SK-N-SH treated with all-trans-retinoic acid at 6 μM for 48 hours (cell line): Measurements from ENCODE around the gene MYO5B.
"Not testable (repeated sequence)": the region's sequence is repeated elsewhere in the genome, so short reads cannot be mapped to it uniquely, and the experiment has no call there.

Experiments
- ATAC-seq: fragments of 200-7000 bp; cut with Tn5 transposase; 3 replicates; pipeline ENCODE4 v1.9.1; 2020; ENCODE audit warnings: mild to moderate bottlenecking, moderate library complexity
- ARNTL ChIP-seq: fragments of 450-650 bp; formaldehyde crosslinking; IDR thresholded peaks from 2 replicates; pipeline ENCODE4 v1.5.0; 2020; ENCODE audit warnings: low read depth, mild to moderate bottlenecking, moderate library complexity, borderline replicate concordance
- BACH2 ChIP-seq: fragments of 250-450 bp; sonication (Bioruptor Pico); IDR thresholded peaks from 2 replicates; pipeline ENCODE4 v1.9.0; 2021; ENCODE audit warnings: mild to moderate bottlenecking, borderline replicate concordance
- CREB5 ChIP-seq: fragments of 250-450 bp; sonication (Bioruptor Pico); IDR thresholded peaks from 2 replicates; pipeline ENCODE4 v1.5.1; 2020; ENCODE audit warnings: low read depth, mild to moderate bottlenecking, moderate library complexity
- CSDC2 ChIP-seq: fragments of 250-450 bp; sonication (Bioruptor Pico); IDR thresholded peaks from 2 replicates; pipeline ENCODE4 v1.5.0; 2020; ENCODE audit warnings: mild to moderate bottlenecking, moderate library complexity
- CSRNP3 ChIP-seq: fragments of 250-450 bp; sonication (Bioruptor Pico); IDR thresholded peaks from 2 replicates; pipeline ENCODE4 v1.5.1; 2021; ENCODE audit warnings: mild to moderate bottlenecking, moderate library complexity
- ESRRG ChIP-seq: fragments of 250-450 bp; sonication (Bioruptor Pico); IDR thresholded peaks from 2 replicates; pipeline ENCODE4 v1.6.1; 2021; ENCODE audit warnings: mild to moderate bottlenecking
- GLIS3 ChIP-seq: fragments of 250-450 bp; sonication (Bioruptor Pico); IDR thresholded peaks from 2 replicates; pipeline ENCODE4 v1.5.0; 2020; ENCODE audit warnings: mild to moderate bottlenecking, moderate library complexity
- ISL1 ChIP-seq: fragments of 250-450 bp; sonication (Bioruptor Pico); IDR thresholded peaks from 2 replicates; pipeline ENCODE4 v2.1.2; 2022; ENCODE audit warnings: mild to moderate bottlenecking, moderate library complexity
- OSR1 ChIP-seq: fragments of 250-450 bp; sonication (Bioruptor Pico); IDR thresholded peaks from 2 replicates; pipeline ENCODE4 v1.8.0; 2022; ENCODE audit warnings: moderate library complexity, mild to moderate bottlenecking, inconsistent platforms
- PPARA ChIP-seq: fragments of 250-450 bp; sonication (Bioruptor Pico); IDR thresholded peaks from 2 replicates; pipeline ENCODE4 v1.5.0; 2020; ENCODE audit warnings: mild to moderate bottlenecking, borderline replicate concordance
- TSHZ2 ChIP-seq: fragments of 250-450 bp; sonication (Bioruptor Pico); IDR thresholded peaks from 2 replicates; pipeline ENCODE4 v1.5.0; 2020; ENCODE audit warnings: mild to moderate bottlenecking, moderate library complexity
- ZFP30 ChIP-seq: fragments of 450-650 bp; formaldehyde crosslinking; IDR thresholded peaks from 2 replicates; pipeline ENCODE4 v1.5.0; 2022; ENCODE audit warnings: mild to moderate bottlenecking, moderate library complexity
- ZNF565 ChIP-seq: fragments of 450-650 bp; formaldehyde crosslinking; conservative IDR thresholded peaks from 2 replicates; pipeline ENCODE4 v1.5.0; 2020; ENCODE audit warnings: low read depth, mild to moderate bottlenecking, moderate library complexity

MYO5B gene

GRCh38 chr18:49841236-49842217 is 353.4 kb downstream of the MYO5B start:
- ATAC-seq: no peak
- TF ChIP-seq CSRNP3 (CRISPR knock-in tag): no peak
- TF ChIP-seq PPARA (CRISPR knock-in tag): no peak
- no peak for TF ChIP-seq CSDC2 (CRISPR knock-in tag)
- TF ChIP-seq, all 23 proteins: peak for 0

GRCh38 chr18:49839012-49839411 is 355.9 kb downstream of the MYO5B start:
- no peak for TF ChIP-seq ISL1 (CRISPR knock-in tag)
- no peak for TF ChIP-seq ZNF565 (CRISPR knock-in tag)
- TF ChIP-seq TSHZ2: no peak
- no peak for TF ChIP-seq OSR1
- ATAC-seq: no peak

- no peak for ATAC-seq
- TF ChIP-seq CSDC2 (CRISPR knock-in tag) (no peak), TSHZ2 (no peak), BACH2 (no peak), CREB5 (CRISPR knock-in tag) (no peak), CSRNP3 (CRISPR knock-in tag) (no peak), OSR1 (no peak)
Measured at GRCh38 chr18:49838381-49838780, 356.6 kb downstream of the MYO5B start.

GRCh38 chr18:49837889-49838288 is 357.1 kb downstream of the MYO5B start:
- ATAC-seq: no peak
- TF ChIP-seq ISL1 (CRISPR knock-in tag): no peak
- no peak for TF ChIP-seq ESRRG (CRISPR knock-in tag)
- TF ChIP-seq BACH2: no peak
- no peak for TF ChIP-seq ZFP30 (CRISPR knock-in tag)
- TF ChIP-seq GLIS3 (CRISPR knock-in tag): no peak
- TF ChIP-seq CSRNP3 (CRISPR knock-in tag): no peak
- TF ChIP-seq ARNTL (CRISPR knock-in tag): no peak
- no peak for TF ChIP-seq TSHZ2
- TF ChIP-seq CREB5 (CRISPR knock-in tag): no peak
- TF ChIP-seq, all 23 proteins: peak for 0

- not testable (repeated sequence) for ATAC-seq
Measured at GRCh38 chr18:49837316-49837835, 357.6 kb downstream of the MYO5B start.
